GM20431 (cell line): ENCODE results near the gene HOXA1.

Source experiments
- in situ Hi-C: fragments of 300-500 bp; cut with MseI, MboI; formaldehyde crosslinking; loops from one replicate; pipeline ENCODE4 v1.15.0; 2020; ENCODE audit warnings: low sequenced_read_pairs; ENCODE audit not compliant: unreplicated experiment

HOXA1 gene

DNA sequence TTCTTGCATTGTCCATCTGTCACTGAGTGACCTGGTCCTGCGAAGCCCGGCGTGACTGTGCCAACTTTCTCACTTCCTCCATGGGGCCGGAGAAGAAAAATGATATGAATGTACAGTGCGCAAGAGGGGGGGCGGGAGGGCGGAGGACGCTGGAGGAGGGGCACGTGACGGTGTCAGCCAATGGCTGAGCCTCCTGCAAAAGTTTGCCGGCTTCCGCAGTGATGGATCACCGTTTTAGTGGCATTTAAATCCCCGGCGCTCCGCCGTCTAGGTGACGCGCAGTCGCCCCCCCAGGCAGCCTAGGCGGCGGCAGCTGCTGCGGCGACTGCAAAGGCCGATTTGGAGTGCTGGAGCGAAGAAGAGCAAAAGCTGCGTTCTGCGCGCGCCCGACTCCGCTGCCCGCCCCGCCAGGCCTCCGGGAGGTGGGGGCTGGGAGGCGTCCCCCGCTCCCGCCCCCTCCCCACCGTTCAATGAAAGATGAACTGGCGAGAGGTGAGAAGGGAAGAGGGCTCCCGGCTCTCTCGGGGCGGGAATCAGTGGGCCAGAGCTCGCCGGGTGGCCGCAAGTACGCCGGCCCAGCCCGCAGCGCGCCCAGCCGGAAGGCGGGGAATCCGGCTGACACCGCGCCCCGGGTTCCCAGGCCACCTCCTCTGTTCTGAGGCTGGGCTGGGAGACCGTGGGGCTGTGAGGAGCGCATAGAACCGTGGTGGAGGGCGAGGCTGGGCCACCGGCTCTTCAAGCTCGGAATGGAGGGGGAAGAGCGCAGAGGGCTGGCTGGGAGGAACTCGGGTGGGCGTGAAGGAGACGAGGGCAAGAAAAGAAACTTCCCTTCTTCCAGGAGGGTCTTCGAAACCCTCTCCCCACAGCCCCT, at the start of gene HOXA1:
Gene HOXA1 (minus strand): TSS at position 104 of the 871 bp plus-strand sequence. CDS start 88 bp downstream, at position 16.
- in situ Hi-C loops, result no loop called here

DNA sequence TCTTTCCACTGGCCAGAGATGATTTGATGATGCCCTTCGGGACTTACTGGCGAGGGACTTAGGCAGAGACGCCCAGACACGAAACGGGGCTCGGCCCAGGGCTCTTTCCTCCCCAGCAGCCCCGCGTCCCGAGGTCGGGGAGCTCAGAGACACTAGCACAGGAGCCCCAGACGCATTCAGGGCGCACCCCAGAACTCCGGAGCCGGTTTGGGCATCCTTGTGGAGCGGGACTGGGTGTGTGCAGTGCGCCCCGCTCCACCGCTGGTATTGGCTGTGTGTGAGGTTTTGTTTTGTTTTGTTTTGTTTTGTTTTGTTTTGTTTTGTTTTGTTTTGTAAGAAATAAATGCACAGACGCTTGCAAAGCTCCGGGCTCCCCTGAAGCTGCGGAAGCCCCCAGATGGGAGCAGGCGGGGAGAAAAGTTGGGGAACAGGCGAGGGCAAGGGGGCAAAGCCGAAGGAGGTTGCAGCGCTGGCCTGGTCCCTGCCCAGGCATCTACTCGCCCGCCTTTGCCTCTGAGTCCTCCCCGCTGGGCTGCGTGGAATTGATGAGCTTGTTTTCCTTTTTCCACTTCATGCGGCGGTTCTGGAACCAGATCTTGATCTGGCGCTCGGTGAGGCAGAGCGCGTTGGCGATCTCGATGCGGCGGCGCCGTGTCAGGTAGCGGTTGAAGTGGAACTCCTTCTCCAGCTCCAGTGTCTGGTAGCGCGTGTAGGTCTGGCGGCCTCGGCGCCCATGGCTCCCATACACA, 49.5 kb upstream of the HOXA1 start:
- in situ Hi-C loops, result no loop called here

DNA sequence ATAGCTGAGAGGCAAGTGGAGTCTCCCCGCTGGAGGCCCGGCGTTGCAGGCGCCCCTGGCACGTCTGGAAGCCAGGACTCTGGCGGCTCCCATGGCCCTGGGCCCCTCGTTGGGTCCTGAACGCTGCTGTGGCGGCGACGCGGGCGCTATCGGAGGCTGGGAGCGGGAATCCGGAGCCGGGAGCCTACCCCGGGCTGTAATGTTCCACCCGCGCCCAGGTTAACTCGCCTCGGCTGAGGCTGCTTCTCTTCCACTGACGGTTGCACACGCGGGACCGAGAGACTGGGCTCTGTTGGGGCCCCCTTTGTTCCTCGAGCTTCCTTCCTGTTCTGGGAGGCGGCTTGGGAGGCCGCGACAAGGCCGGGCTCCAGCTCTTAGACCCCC, 49.0 kb upstream of the HOXA1 start:
- in situ Hi-C loops, result no loop called here

DNA sequence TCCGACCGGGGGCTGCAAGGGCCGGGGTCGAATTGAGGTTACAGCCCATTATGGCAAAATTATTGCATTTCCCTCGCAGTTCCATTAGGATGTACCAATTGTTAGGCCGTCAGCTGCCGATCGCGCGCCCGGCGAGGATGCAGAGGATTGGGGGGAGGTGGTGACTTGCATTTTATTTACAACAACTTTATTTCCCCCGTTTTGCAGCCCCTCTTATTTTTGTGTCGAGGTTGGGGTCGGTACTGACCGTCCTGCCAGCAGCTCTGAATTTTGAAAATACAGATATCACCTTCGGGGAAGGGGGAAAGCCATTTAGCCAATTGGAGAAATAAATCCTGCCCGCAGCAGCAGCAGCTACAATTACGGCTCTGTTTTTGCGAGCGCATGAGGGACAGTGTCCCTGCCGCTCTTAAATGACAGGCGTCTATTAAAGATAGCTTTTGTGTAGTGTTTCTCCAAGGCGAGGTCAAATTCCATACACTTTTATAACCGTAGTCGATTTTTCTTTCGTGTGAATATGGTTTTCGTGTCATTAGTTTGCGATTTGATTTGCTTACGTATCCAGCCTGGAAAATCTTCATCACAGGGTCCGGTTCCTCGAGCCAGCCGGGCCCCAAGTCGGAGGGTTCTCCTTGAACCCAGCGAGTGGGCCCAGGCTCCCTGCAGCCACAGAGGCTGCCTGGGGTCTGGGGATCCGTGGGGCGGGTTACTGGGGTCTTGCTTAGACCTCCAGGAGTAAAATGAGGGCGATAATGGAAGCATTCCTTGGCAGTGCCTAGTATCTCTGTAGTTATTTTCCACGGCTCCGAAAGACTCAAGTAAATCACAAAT, 48.4 kb upstream of the HOXA1 start:
- in situ Hi-C loops, result no loop called here

DNA sequence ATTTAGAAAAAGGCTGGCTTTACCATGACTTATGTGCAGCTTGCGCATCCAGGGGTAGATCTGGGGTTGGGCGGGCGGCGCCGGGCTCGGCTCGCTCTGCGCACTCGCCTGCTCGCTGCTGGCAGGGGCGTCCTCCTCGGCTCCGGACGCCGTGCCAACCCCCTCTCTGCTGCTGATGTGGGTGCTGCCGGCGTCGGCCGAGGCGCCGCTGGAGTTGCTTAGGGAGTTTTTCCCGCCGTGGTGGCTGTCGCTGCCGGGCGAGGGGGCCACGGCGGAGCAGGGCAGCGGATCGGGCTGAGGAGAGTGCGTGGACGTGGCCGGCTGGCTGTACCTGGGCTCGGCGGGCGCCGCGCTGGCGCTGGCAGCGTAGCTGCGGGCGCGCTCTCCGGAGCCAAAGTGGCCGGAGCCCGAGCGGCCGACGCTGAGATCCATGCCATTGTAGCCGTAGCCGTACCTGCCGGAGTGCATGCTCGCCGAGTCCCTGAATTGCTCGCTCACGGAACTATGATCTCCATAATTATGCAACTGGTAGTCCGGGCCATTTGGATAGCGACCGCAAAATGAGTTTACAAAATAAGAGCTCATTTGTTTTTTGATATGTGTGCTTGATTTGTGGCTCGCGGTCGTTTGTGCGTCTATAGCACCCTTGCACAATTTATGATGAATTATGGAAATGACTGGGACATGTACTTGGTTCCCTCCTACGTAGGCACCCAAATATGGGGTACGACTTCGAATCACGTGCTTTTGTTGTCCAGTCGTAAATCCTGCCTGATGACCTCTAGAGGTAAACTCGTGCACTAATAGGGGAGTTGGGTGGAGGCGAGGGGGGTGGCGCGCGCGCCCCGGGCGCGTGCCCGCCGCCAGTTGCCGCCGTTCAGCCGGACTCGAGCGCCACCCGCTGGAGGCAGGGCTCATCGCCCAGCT, 47.5 kb upstream of the HOXA1 start, which contains the start of gene HOXA5:
Gene HOXA5 (minus strand): TSS at position 659 of the 927 bp plus-strand sequence. CDS start 74 bp downstream, at position 585.
- in situ Hi-C loops, result no loop called here

DNA sequence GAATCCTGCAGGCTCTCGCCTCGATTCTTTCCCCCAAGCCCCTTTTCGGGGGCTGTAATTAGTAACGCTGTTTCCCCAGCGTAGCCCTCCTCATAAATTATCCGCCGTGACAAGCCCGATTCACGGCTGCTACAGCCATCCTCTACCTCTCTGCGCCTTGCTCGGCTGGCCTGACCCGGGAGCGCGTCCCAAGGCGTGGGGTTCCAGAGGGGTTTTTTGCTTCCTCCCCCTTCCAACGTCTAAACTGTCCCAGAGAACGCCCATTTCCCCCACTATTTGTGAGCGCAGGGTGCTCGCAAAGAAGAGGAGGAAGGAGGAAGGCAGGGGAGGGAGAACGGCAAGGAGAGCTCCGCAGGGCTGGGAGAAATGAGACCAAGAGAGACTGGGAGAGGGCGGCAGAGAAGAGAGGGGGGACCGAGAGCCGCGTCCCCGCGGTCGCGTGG, 46.8 kb upstream of the HOXA1 start:
- in situ Hi-C loops, result no loop called here

DNA sequence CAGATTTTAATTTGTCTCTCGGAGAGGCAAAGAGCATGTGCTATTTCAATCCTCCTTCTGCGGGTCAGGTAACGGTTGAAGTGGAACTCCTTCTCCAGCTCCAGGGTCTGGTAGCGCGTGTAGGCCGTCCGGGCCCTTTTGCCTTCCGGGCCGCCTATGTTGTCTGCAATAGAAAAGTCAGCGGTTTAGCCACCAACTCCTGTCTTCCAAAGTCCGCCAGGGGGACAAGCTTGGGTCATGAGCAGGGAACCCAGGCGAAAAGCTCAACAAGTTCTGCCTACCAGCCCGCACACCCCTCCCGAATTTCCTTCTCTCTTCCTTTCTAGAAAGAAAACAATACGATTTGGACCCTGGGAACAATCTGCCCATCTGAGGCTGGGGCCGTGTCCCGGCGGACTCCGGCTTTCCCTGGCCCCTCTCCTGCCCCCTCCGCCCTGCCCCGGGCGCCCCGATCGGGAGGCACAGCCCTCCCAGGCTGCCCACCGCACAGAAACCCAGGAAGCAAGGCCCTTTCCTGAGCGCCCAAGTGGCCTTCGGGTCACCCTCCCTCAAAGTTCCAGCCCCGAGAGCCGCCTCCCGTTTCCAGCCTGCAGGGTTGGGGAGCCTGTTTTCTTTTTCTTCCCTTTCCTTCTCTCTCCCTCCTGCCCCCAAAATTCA, 46.3 kb upstream of the HOXA1 start:
- in situ Hi-C loops, result no loop called here

DNA sequence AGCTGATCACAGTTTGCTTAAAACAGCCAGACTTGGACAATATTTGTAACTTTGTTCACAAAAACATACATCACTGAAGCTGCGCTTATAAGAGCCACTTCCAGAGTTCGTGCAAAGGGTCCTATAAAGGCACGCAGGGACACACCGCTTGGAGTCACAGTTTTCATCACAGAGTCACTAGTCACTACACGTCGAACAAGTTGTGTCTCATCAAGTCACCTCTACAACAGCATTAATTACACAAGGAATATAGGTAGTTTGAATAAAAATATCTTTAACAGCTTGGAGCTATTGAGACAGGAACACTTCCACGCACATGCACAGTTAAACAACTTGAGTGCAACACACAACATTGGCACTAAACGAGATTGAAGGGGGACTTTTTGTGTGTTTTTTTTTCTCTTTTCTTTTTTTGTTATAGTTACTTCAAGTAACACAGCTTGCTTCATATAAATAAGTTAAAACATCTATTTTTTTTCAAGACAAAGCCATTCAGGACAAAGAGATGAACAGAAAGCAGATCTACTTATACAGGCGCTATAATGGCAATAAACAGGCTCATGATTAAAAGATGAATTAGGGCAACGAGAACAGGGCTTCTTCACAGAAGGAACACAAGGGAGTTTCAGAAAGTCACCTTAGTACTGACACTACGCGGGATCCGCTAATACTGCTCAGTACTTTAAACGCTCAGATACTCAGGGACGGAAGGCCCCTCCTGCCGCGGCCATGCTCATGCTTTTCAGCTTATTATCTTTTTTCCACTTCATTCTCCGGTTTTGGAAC, 45.5 kb upstream of the HOXA1 start:
- in situ Hi-C loops, result no loop called here

DNA sequence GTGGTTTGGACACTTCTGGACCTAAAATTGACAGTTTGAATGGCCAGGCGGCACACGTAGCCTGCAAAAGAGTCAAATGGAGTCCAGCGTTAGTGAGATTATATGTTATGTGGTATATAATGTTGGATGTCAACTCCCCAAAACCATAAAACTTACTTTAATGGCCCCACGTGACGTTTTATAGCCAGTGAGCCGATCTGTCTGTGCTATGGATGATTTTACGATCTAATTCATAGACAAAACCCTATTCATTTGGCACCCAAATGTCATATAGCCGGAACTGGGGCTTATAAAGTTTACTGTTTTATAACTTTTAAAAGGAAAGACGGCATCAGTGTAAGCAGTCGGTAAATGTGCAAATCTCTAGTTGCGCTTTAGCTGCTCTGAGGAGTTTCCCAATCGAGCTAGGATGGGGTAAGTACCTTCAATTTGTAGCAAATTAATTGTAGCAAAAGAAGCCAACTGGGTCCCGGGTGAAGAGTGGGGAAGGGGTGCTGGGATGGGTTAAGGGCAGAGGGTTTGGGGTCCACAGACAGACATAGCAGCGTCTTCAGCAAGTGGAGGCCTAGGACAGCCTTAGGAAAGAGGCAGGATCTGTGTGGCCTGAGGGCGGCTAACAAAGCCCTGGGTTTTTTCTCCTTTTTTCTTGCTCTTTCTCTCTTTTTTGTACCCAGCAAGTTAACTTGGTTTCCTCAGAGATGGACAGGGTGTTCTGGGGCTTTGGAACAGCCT, 44.5 kb upstream of the HOXA1 start:
- in situ Hi-C loops, result no loop called here

DNA sequence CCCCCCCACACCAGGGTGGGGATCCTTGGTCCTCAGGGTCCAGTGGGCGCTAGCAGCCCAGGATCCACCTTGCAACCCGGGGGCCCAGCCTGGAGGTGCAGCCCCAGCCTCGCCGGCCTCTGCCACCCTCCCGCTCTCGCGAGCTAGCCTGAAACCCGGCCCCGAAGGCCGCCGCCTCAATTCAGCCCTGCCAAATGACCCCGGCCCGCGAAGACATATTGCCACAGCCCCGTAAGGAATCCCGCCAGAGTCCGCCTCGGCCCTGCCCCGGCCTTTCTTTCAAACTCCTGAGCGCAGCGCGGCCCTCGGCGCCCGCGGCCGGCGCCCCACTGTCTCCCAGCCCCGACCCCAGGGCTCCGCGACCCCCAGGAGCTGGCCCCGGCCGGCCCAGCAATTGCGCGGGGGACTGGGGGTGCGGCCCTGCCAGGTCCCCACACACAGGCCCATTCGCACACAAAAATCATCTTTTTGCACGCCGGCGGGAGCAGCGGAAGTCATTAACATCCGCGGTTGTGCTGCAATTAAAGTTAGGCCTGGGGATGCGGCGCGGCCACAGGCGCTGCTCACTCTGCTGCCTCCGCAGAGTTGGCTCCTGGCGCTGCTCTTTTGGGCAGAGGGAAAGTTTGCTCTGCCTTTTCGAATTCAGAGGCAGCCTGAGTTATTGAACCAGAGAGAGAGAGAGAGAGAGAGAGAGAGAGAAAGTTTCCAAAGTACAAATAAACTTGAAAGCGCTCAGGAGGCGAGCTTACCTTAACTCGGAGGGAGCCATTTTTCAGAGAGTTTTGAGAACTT, 43.7 kb upstream of the HOXA1 start:
- in situ Hi-C loops, result no loop called here

DNA sequence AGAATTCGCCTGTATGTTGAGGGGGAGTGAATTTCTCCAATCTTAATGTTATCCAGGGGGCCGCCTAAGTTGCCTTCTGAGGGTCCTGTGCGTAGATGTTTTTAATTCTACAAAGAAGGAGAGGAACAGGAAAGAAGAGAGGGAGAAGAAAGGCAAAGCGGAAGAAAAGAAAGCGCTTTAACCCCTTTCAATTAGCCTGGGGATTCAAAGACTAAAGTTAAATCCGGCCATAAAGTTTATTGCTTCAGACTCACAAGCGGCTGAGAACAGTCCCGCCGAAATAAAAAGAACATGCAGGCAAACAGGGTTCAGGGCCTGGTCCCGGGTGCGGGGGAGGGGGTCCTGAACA, 43.2 kb upstream of the HOXA1 start:
- in situ Hi-C loops, result no loop called here

DNA sequence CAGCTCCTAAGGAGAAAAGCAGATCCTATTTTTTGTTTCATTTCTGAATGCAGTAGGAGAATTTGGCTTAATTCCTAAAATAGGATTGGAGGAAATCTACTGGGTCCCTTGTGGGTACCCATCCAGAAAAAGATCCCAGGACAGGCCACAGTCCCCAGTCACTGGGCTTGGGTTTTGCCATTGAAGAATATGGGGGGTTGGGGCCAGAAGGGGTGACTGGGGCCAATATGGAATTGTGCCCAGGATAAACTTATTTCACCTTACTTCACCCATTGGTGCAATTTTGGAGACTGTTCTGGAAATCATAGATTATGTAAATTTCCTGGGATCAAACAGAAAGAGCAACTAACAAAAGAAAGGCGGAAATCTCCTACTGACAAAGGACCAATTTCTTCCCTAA, 42.7 kb upstream of the HOXA1 start:
- in situ Hi-C loops, result no loop called here

DNA sequence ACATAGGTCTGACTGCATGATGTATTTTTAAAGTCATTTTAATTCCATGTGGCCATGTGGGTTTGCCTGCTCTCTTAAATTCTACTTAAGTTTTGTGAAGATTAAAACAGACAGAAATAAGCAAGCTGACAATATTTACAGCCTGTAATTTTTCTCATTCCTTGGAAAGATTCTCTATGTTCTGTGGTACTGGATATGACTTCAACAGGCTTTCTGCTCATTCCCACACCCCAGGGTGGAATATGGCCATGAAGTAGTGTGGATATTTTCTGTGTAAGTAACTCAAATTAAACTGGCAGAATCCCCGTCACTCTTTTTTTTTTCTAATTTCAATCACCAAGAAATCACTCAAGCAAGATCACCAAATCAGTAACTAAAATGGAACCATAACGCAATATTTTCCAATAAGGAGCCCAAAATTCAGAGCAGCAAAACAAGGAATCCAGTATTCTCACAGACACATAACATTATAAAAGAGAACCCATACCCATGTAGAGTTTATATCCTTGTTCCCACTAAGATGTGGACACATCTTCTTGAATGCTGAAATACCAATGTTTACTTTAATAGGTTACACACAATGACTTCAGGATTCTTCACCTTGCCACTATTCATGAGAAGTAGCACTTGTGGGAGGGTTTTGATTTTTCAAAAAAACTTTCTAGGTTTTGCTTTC, 42.0 kb upstream of the HOXA1 start:
- in situ Hi-C loops, result no loop called here

DNA sequence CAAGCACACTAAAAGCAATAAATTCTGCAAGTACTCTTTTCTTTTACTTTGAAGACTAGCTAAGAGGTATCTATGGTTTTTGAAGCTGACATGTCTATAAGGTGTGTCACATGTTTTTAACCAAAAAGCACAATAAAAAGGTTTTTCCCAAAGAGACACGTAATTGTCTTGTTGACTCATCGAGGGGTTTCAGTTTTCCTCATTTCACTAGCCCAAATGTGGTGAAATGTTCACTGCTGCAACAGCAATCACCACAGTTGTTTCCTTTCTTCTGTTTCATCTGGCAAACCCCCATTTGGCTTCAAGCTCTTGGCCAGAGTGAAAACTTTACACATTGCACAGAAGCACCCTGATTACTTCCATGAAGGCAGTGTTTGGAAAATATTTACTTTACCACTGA, 38.6 kb upstream of the HOXA1 start:
- in situ Hi-C loops, result no loop called here

DNA sequence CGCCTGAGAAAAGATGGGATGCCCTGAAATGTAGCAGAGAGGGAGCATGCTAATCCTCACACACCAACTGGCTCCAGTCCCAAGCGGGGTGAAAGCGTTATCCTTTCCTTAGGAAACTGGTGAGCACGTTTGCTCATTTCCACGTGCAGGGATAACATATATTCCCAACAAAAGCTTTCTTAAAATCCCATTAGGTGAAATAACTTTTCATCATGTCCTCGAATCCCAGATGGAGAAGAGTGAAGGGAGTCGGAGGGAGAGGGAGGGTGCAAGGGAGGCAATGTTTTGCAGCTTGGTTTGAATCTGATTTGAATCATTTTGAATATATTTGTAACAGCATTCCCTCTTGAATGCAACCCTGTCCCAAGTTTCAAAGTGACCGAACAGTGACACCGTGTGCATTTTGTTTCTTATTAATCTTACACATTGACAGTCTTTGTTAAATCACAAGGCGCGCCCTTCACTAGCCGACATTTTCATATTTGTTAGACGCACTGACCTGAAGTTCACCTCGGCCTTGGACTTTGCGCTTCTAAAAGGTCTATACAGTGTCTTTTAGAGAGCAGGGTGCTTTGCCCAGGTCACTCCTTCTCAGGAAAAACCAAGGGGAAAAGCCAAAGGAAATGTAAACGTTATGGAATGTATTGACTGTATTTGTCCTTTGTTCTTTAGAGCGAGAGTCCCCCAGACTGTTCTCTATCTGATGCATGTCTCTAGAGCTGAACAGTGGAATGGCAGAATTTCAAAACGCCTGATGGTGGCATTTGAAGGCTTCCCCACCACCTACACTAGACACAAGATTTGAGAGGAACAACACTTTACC, 37.8 kb upstream of the HOXA1 start:
- in situ Hi-C loops, result no loop called here
